ENCODE results near the gene MINAR1.

GRCh38 chr15:79408041-79408440 is 24.1 kb upstream of the MINAR1 start:
- no peak for TF ChIP-seq POLR2A (IDR thresholded peaks at IDR 0.05)
- no peak for TF ChIP-seq CTCF (IDR thresholded peaks at IDR 0.05 in 4 of 5, conservative IDR thresholded peaks at IDR 0.05 in 1 of 5)
